Upper lobe of left lung (tissue), 6 donors: Measurements from ENCODE around the gene SPIRE2. TPM values are rescaled to one million over a fixed set of nuclear protein-coding genes. Genes with fewer than 3 reads are reported as not detected.
A peak's percentile ranks its signal among the peaks of the same experiment; 100 is the strongest.
"Not testable (repeated sequence)": the region's sequence is repeated elsewhere in the genome, so short reads cannot be mapped to it uniquely, and the experiment has no call there.

Source experiments
- ATAC-seq, 2 donors: fragments of 200-7000 bp; cut with Tn5 transposase; one replicate each; pipeline ENCODE4 v1.9.1; 2022; ENCODE audit warnings: mild to moderate bottlenecking in 2 of 2, moderate library complexity in 2 of 2; ENCODE audit not compliant: low FRiP score in 2 of 2
- DNase-seq, 2 donors: peaks; one replicate each; pipeline ENCODE4 v3.0.0-alpha.2; 2019 to 2020
- H3K27ac ChIP-seq, 4 donors: fragments of 200-600 bp; sonication (generic); one replicate each; pipeline ENCODE4 v1.5.1; 2016 to 2019
- H3K27me3 ChIP-seq, 4 donors: fragments of 200-600 bp; sonication (generic); one replicate each; pipeline ENCODE4 v1.5.1; 2017 to 2019
- H3K36me3 ChIP-seq, 4 donors: fragments of 200-600 bp; sonication (generic); one replicate each; pipeline ENCODE4 v1.5.1; 2016 to 2019
- H3K4me1 ChIP-seq, 4 donors: fragments of 200-600 bp; sonication (generic); one replicate each; pipeline ENCODE4 v1.5.1; 2018 to 2019
- H3K4me3 ChIP-seq, 4 donors: fragments of 200-600 bp; sonication (generic); one replicate each; pipeline ENCODE4 v1.5.1; 2017 to 2019; ENCODE audit warnings: mild to moderate bottlenecking in 2 of 4, moderate library complexity in 1 of 4
- H3K9me3 ChIP-seq, 4 donors: fragments of 200-600 bp; sonication (generic); one replicate each; pipeline ENCODE4 v1.5.1; 2018 to 2019
- EP300 ChIP-seq, 4 donors: sonication (generic); formaldehyde crosslinking; IDR thresholded peaks; one replicate each; pipeline ENCODE4 v1.5.1; 2017; ENCODE audit warnings: antibody characterized with exemption in 4 of 4, control low read depth in 2 of 4
- POLR2A ChIP-seq, 4 donors: fragments of 450-650 bp; IDR thresholded peaks; one replicate each; pipeline ENCODE4 v1.5.1; 2016 to 2017; ENCODE audit warnings: antibody characterized with exemption in 4 of 4, mild to moderate bottlenecking in 2 of 4
- POLR2AphosphoS5 ChIP-seq, 2 donors: sonication (generic); formaldehyde crosslinking; IDR thresholded peaks; one replicate each; pipeline ENCODE4 v1.5.1; 2017; ENCODE audit warnings: antibody characterized with exemption in 2 of 2
- WGBS, 2 donors: methylation state at CpG; one replicate each; pipeline ENCODE4 v1.1.5; 2017 to 2018; 5-methylcytosine and 5-hydroxymethylcytosine counted together
- total RNA-seq, 6 donors: library from RNA; depleted of rRNA in 4 of 6; stranded (reverse); fragments of >200 nt in 4 of 6; gene quantifications; one replicate each; pipeline versions ENCODE4 v1.1.0 to v1.2.1, GENCODE V29; 2016 to 2021
- TF ChIP-seq, protein P1 (sequence below), 6 experiments: fragments of 450-650 bp in 4 of 6; fragments of 200-600 bp in 2 of 6; sonication (generic) in 2 of 6; IDR thresholded peaks; one replicate each; pipeline ENCODE4 v1.5.1; 2016 to 2019; ENCODE audit warnings: antibody characterized with exemption in 6 of 6
- donor health status: DM: no; HTN: no; CAD: no; lungs with moderate emphysema.
- donor health status: DM: no; HTN: yes; CAD: no; lungs with severe emphysema.

SPIRE2 gene
- total RNA-seq, 6 donors from 2014 or later = 6.1 to 52.4 (median 14.7) TPM

DNA sequence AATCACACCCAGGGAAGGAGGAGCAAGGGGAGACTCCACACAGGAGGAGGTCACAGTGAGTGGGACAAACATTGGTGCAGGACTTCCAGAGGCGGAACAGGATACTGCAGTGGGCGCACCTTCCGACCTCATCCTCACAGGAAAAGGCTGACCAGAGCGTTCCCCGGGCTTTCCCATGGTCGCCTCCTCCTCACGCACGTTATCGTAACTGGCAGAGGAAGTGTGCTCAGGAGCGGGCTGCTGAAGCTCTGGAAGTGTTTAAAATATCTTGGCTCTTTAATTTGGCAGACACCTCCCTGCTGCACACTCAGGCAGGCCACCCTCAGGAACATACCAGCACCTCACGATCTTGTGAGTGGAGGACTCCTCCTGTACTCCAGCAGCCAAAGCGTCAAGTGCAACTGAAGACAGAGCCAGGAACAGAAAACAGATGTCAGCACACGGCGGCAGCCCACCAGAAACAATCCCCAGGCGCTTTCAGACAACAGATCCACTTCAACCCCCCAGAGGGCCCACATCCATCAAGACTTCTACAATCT is 29.4 kb upstream of the SPIRE2 start:
- no peak overlapping the region for H3K4me3 ChIP-seq
- no peaks in the 10 kb centered on the region for H3K4me1 ChIP-seq
- H3K36me3 ChIP-seq = no peaks in the 10 kb centered on the region
- peak in 1 of 2 donors; percentile 46 for ATAC-seq
- no peaks in the 10 kb centered on the region for H3K27me3 ChIP-seq
- TF ChIP-seq POLR2AphosphoS5 (IDR thresholded peaks at IDR 0.05) = no peak
- TF ChIP-seq, protein P1, sequence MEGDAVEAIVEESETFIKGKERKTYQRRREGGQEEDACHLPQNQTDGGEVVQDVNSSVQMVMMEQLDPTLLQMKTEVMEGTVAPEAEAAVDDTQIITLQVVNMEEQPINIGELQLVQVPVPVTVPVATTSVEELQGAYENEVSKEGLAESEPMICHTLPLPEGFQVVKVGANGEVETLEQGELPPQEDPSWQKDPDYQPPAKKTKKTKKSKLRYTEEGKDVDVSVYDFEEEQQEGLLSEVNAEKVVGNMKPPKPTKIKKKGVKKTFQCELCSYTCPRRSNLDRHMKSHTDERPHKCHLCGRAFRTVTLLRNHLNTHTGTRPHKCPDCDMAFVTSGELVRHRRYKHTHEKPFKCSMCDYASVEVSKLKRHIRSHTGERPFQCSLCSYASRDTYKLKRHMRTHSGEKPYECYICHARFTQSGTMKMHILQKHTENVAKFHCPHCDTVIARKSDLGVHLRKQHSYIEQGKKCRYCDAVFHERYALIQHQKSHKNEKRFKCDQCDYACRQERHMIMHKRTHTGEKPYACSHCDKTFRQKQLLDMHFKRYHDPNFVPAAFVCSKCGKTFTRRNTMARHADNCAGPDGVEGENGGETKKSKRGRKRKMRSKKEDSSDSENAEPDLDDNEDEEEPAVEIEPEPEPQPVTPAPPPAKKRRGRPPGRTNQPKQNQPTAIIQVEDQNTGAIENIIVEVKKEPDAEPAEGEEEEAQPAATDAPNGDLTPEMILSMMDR (IDR thresholded peaks at IDR 0.05) = peak in 2 of 6 experiments; percentile 5 to 8
- TF ChIP-seq EP300 (IDR thresholded peaks at IDR 0.05) = no peak
- TF ChIP-seq POLR2A (IDR thresholded peaks at IDR 0.05) = no peak
- no peaks in the 10 kb centered on the region for H3K9me3 ChIP-seq
- peak overlapping the region in 3 of 4 donors; percentile 7 to 75 (median 64) for H3K27ac ChIP-seq
- WGBS, 2 donors = 64 to 77% methylated on average over 14 to 15 of the region's 15 CpGs
- DNase-seq = no peak

DNA sequence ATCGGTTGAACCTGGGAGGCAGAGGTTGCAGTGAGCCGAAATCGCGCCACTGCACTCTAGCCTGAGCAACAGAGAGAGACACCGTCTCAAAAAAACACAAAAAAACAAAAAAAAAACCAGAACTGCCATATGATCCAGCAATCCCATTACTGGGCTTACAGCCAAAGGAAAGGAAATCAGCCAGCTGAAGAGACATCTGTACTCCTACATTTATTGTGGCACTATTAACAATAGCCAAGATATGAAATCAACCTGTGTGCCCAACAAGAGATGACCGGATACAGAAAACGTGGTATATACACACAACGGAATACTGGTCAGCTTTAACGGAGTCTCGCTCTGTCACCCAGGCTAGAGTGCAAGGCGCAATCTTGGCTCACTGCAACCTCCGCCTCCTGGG is 26.5 kb upstream of the SPIRE2 start:
- H3K36me3 ChIP-seq = no peaks in the 10 kb centered on the region
- DNase-seq (no peak), ATAC-seq (no peak)
- no peak overlapping the region for H3K4me3 ChIP-seq
- 88% methylated on average over 12 of the region's 12 CpGs for WGBS, 2 donors
- no peaks in the 10 kb centered on the region for H3K9me3 ChIP-seq
- TF ChIP-seq, protein P1 (IDR thresholded peaks at IDR 0.05) = no peak
- TF ChIP-seq POLR2A (IDR thresholded peaks at IDR 0.05) = no peak
- TF ChIP-seq EP300 (IDR thresholded peaks at IDR 0.05) = no peak
- no peak for TF ChIP-seq POLR2AphosphoS5 (IDR thresholded peaks at IDR 0.05)
- no peak overlapping the region for H3K27ac ChIP-seq
- no peaks in the 10 kb centered on the region for H3K27me3 ChIP-seq
- peaks cover 0 to 7% (median 0%) of the 10 kb centered on the region in 4 donors for H3K4me1 ChIP-seq

DNA sequence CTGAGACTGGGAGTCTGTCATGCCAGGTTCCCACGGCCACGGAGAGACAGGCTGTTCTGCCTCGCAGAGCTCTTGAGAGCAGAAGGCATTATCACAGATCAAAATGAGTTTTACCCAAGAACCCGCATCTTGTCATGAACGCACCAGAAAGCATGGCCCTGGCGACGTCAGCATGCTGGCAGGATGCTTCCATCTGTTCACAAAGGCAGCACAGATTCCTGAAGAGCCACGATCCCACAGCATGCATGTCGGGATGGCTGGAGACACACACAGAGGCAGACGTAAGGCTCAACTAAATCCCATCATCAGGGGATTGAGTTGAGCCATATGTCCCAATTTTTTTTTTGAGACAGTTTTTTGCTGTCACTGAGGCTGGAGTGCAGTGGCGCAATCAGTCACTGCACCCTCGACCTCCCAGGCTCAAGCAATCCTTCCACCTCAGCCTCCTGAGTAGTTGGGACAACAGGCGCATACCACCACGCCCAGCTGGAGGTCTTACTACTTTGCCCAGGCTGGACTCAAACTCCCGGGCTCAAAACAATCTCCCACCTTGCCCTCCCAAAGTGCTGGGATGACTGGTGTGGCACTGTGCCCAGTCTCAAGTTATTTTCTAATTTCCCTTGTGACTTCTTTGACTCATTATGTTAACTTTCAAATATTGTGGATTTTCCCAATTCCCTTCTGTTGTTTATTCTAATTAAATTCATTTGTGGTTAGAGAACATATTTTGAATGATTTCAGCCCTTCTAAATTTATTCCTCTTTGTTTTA is 23.0 kb upstream of the SPIRE2 start:
- no peak for DNase-seq
- TF ChIP-seq EP300 (IDR thresholded peaks at IDR 0.05) = no peak
- TF ChIP-seq, protein P1 (IDR thresholded peaks at IDR 0.05) = no peak
- no peak for TF ChIP-seq POLR2A (IDR thresholded peaks at IDR 0.05)
- TF ChIP-seq POLR2AphosphoS5 (IDR thresholded peaks at IDR 0.05) = no peak
- no peak overlapping the region for H3K4me3 ChIP-seq
- H3K9me3 ChIP-seq = no peaks in the 10 kb centered on the region
- no peak overlapping the region for H3K27ac ChIP-seq
- no peaks in the 10 kb centered on the region for H3K27me3 ChIP-seq
- no peaks in the 10 kb centered on the region for H3K36me3 ChIP-seq
- peaks cover 0 to 7% (median 0%) of the 10 kb centered on the region in 4 donors for H3K4me1 ChIP-seq
- WGBS, 2 donors = 89% methylated on average over 13 to 15 of the region's 15 CpGs
- no peak for ATAC-seq

DNA sequence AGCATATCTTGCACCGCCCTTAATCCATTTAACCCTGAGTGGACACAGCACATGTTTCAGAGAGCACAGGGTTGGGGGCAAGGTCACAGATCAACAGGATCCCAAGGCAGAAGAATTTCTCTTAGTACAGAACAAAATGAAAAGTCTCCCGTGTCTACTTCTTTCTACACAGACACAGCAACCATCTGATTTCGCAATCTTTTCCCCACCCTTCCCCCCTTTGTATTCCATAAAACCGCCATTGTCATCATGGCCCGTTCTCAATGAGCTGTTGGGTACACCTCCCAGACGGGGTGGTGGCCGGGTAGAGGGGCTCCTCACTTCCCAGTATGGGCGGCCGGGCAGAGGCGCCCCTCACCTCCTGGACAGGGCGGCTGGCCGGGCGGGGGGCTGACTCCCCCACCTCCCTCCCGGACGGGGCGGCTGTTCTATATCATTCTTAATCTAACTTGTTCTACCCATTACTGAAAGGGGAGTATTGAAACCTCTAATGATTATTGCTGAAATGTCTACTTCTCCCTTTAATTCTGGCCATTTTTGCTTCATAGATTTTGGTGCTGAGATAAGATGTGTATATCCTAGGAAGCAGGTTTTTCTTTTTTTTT is 21.6 kb upstream of the SPIRE2 start:
- not testable (repeated sequence) for H3K27ac ChIP-seq, ATAC-seq, H3K36me3 ChIP-seq, H3K27me3 ChIP-seq, H3K9me3 ChIP-seq, H3K4me1 ChIP-seq, H3K4me3 ChIP-seq
- WGBS, 2 donors = 62 to 73% methylated on average over 13 to 16 of the region's 16 CpGs
- DNase-seq = peak in 1 of 2 donors; percentile 57

DNA sequence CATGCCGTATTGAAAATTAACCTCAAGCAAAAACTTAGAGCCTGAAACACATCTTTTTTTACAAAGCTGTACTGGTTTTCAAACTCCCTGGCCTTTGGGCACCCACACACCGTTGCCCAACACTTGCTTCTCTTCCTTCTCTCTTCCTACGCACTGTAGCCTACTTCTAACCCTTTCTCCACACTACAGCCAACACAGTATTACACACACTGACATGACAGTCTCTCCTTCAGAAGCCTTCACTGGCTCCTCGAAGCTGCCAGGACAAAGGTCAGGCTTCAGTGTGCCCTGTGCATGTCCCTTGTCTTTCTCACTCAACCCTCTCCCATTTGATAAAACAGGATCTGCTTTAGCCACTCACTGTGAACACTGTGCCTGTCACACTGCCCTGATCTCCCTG is 19.8 kb upstream of the SPIRE2 start:
- WGBS, 2 donors = 84 to 90% methylated on average over 3 to 4 of the region's 4 CpGs
- H3K27ac ChIP-seq = no peak overlapping the region
- H3K9me3 ChIP-seq = no peaks in the 10 kb centered on the region
- DNase-seq (no peak), ATAC-seq (no peak)
- peaks cover 0 to 7% (median 0%) of the 10 kb centered on the region in 4 donors for H3K4me1 ChIP-seq
- no peak overlapping the region for H3K4me3 ChIP-seq
- TF ChIP-seq POLR2A (IDR thresholded peaks at IDR 0.05) (no peak), EP300 (IDR thresholded peaks at IDR 0.05) (no peak), POLR2AphosphoS5 (IDR thresholded peaks at IDR 0.05) (no peak)
- TF ChIP-seq, protein P1 (IDR thresholded peaks at IDR 0.05) = no peak
- no peaks in the 10 kb centered on the region for H3K27me3 ChIP-seq
- H3K36me3 ChIP-seq = no peaks in the 10 kb centered on the region
